HG03066 (cell line): ENCODE data around the gene DDX1.

Source experiments
- ATAC-seq: cut with Tn5 transposase; IDR thresholded peaks from one replicate; pipeline ENCODE4 v1.9.1; 2021; ENCODE audit warnings: low read depth; ENCODE audit not compliant: unreplicated experiment

The DDX1 gene

DNA sequence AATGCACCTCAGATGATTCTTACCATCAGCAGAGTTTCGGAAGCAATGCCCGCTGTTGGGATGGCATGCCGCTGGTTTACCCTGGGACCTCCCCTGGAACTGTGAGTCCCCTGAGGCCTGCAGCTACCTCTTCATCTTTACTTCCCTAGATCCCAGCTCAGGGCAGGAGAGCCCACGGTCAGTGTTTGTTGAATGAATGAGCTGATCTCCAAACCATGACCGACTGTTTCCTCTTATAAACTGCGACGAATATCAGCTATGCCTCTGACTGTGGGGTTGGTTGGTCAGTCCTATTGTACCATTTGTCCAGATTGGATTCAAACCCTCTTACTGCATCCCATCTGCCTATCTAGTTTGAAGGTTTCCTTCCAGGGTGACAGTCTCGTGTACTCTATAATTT lies 64.4 kb downstream of the DDX1 start:
- no peak for ATAC-seq

- ATAC-seq = no peak
Measured at GRCh38 chr2:15657759-15658158, 66.1 kb downstream of the DDX1 start.

DNA sequence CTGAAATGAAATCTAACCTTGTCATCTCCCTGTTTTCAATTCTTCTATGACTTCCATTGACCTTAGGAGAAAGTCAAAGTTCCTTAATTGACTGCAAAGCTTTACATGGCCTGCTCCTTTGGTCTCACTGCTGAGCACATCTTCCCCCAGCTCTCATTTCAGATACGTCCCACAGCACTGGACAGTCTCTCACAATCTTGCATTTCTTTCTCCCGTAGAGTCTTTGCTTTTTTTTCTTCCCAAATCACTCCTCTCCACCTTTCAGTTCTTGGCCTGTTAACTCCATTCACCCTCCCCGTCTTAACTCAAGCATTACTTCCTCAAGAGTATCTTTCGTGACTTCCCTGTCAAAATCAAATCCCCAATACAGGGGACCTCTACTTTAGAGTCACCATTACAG lies 67.2 kb downstream of the DDX1 start:
- no peak for ATAC-seq

- no peak for ATAC-seq
Measured at GRCh38 chr2:15660491-15661294, 69.0 kb downstream of the DDX1 start.

DNA sequence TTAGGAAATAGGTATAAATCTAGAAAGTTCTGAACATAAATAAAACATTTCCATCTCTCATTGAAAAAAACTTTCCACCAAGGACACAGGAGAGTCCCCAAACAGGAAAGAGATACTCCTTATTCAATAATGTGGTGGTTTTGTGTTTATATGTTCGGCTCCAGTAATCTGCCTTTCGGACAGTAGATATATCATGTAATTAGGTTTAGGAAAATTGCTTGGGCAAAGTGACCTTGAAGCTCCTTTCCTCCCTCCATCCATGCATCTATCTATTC lies 69.6 kb downstream of the DDX1 start:
- no peak for ATAC-seq

DNA sequence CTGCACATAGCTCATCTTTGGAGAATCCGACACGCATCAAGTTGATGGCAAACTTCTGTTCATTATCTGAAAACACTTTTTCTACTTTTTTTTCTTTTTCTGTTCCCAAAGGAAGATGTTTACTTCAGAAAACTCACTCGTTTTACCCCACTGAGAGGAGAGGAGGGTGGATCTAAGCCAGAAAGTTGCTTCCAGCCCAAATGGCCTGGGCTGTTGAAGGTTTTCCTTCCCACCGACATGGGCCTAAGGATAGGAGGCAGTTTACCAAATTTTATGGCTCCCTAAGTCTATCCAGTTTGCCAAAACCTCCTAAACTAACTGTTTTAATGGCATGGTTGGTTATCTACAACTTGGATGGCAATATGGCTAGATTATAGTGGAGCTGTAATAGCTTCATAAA lies 70.4 kb downstream of the DDX1 start:
- ATAC-seq = no peak

- ATAC-seq = no peak
Measured at GRCh38 chr2:15662579-15662978, 70.9 kb downstream of the DDX1 start.

DNA sequence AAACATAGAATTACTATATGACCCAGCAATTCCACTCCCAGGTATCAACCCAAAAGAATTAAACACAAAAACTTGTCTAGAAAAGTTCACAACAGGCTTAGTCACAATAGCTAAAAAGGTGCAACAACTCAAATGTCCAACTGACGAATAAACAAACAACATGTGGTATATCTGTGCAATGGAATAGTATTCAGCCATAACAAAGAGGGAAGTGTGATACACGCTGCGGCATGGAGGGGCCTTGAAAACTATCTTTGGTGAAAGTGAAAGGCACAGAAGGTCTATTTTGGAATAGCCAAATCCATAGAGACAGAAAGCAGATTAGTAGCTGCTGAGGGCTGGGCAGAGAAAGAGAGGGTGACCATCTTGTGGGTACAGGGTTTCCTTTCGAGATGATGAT lies 72.1 kb downstream of the DDX1 start:
- no peak for ATAC-seq

GRCh38 chr2:15664273-15665066 lies 72.8 kb downstream of the DDX1 start:
- no peak for ATAC-seq

DNA sequence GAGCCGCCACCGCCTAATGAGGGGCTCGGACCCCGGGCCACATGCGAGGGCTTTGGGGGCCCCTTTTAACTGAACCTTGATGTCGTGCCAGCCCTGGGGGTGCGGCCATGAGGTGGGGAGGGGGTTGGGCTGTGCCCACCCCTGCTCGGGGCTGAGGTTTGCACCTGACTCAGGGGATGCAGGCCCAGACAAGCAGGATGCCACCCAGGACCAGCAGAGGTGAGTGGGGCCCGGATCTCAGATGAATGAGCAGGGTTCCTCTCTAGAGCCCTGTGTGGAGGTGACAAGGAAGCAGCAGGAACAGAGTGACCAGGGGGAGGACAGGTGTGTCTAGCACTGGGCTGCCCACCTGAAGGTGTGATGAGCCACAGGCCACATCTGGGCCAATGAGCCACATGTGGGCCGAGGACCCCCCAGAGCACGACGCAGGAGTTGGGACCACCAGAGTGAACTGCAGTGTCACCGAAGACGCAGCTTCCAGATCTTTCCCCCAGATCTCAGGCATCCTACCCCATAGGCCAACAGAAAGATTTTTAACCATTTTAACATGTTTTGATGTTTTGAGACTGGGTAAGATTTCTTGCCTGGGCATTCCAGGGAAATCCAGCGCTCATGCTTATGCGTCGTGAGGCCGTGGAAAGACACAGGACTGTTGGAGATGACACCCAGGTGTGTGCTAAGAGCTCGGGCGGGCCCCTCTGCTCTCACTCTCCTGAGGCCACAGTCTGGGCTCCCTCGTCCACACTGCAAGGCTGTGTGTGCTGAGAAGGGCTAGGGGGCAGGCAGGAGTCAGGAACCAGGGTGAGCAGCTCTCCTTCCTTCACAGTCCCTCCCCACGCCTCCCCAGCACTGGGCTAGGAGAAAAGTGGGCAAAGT lies 73.6 kb downstream of the DDX1 start:
- no peak for ATAC-seq

GRCh38 chr2:15665943-15666460 lies 74.3 kb downstream of the DDX1 start:
- ATAC-seq = no peak

DNA sequence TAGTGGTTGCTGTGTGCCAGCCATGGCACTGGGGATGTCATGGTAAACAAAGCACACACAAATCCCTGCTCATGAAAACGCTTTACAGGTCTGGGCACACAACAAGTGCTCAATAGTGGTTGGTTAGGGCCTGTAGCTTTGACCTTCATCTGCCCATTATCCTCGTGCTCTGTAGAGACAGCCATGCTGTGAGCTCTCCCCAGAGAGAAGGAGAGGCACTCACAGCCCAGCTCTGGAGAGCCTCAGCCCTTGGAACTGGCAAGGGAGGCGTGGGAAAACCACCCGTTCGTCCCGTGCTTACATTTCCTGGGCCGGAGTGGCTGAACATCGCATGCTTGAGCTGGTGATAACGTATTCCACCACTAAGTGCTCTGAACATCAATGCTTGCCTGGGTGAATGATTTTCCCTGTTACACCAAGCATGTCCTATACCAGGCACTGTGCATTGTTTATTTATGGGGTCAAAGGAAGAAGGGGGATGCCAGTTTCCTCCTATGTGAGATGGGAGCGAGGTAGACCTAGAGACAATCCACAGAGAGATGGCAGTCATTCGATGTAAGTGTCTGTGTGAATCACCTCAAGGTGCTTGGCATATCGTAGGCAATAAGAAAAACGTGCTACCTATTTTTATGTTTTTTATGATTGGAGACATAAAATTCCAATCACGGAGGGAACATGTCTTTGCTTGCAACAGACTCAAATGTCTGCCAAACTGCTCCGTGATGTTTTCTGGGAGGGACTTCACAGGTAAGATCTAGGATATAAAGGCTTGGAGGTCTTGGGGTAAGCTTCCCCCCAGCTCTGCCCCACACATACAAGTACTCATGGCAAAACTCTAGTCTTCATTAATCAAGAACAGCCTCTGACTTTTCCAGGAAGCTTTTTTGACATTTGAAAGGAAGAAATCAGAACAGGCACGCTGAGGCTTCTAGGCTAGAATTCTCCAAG lies 75.5 kb downstream of the DDX1 start:
- no peak for ATAC-seq

GRCh38 chr2:15667809-15668556 lies 76.3 kb downstream of the DDX1 start:
- ATAC-seq = no peak

GRCh38 chr2:15668611-15669305 lies 77.1 kb downstream of the DDX1 start:
- ATAC-seq = no peak

DNA sequence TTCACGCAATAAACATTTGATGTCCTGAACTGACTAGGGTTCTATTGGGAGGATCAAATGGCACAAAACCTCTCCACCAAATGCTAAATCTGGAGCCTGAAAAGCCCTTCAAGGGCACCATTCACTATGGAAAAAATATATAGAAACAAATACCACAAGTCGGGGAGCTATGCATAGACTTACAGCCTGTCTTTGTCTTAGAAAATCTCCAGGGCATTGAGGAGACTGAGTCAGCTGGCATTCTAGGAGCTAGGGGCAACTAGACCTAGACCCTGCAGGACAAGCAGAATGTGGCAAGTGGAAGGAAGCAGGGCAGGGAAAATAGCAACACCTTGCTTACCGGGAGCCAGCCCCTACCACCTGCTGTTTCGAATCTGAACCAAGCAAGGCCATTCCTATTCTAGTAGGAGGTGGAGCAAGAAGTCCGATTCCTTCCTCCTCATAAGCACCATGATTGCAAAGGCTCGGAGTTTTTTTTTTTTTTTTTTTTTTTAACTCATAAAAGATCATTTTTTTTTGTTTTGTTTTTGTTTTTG lies 77.8 kb downstream of the DDX1 start:
- no peak for ATAC-seq

DNA sequence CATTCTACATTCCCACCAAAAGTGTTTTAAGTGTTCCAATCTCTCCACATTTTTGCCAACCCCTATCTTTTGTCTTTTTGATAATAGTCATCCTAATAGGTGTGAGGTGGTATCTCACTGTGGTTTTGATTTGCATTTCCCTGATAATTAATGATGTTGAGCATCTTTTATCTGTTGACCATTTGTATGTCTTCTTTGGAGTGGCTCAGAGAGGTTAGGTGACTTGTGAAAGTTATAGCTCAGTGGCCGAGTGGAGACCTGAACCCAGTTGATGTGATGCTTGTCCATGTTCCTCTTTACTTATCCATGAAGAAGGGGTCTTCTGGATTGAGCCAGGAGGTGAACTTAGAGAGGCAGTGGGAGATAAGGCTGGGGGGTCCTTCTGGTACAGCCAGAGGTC lies 78.8 kb downstream of the DDX1 start:
- no peak for ATAC-seq

GRCh38 chr2:15670981-15671380 lies 79.3 kb downstream of the DDX1 start:
- ATAC-seq = no peak

- ATAC-seq = no peak
Measured at GRCh38 chr2:15671409-15671808, 79.7 kb downstream of the DDX1 start.
